ENCODE measurements around the gene IL21R. TPM values are rescaled to one million over a fixed set of nuclear protein-coding genes. Genes with fewer than 3 reads are reported as not detected.

IL21R gene
- total RNA-seq, 5 donors from 2014 or later (not counting 1 experiment from before 2014, with no cell fraction given) = 35.6 to 44.3 (median 38.2) TPM

GRCh38 chr16:27361987-27362386, 40.0 kb upstream of the IL21R start:
- no peaks in the 10 kb centered on the region for H3K27me3 Mint-ChIP-seq
- H3K27ac Mint-ChIP-seq = peak overlapping the region; percentile 74 to 85
- Histone ChIP-seq H3K4me3 (ENCODE audit: control insufficient read depth in 1 of 2, extremely low read depth in 1 of 2, low read length in 1 of 2) (no peak overlapping the region), H3K9me3 (no peaks in the 10 kb centered on the region), H3K4me1 (ENCODE audit: control insufficient read depth in 1 of 2, extremely low read depth in 1 of 2, insufficient read depth in 2 of 2, low read length in 2 of 2) (peaks cover 3 to 35% of the 10 kb centered on the region in 2 experiments), H3K27ac (ENCODE audit: low read length) (no peak overlapping the region), H3K27me3 (replicated peaks in 1 of 2; ENCODE audit: control insufficient read depth in 2 of 2, extremely low read depth in 1 of 2, insufficient read depth in 2 of 2, low read length in 1 of 2) (no peaks in the 10 kb centered on the region), H3K36me3 (ENCODE audit: control insufficient read depth in 2 of 2, extremely low read depth in 1 of 2, insufficient read depth in 1 of 2, low read length in 1 of 2) (peaks cover 21 to 64% of the 10 kb centered on the region in 2 donors)
- peaks cover 37 to 47% (median 42%) of the 10 kb centered on the region in 3 donors for H3K4me1 Mint-ChIP-seq
- DNase-seq (no peak), ATAC-seq (replicated peaks in 1 of 4) (no peak)
- 100% methylated on average over 1 of the region's 3 CpGs for WGBS (ENCODE audit: insufficient coverage)
- ChIA-PET POLR2A (interaction anchor here in 1 of 2 donors (0.7 kb wide), 1 partner anchor 85 kb away, joined by 5 read pairs; no protein-coding TSS in a partner anchor), CTCF (no interaction called here)
- no peak overlapping the region for H3K4me3 Mint-ChIP-seq
- no peaks in the 10 kb centered on the region for H3K9me3 Mint-ChIP-seq
- peaks cover 49% of the 10 kb centered on the region for H3K36me3 Mint-ChIP-seq

GRCh38 chr16:27362570-27363245, 39.3 kb upstream of the IL21R start:
- Mint-ChIP-seq H3K27ac (peak overlapping the region; percentile 74 to 85), H3K9me3 (no peaks in the 10 kb centered on the region), H3K27me3 (no peaks in the 10 kb centered on the region), H3K4me1 (peaks cover 44 to 50% (median 50%) of the 10 kb centered on the region in 3 donors), H3K36me3 (peaks cover 47% of the 10 kb centered on the region), H3K4me3 (no peak overlapping the region)
- DNase-seq (no peak), ATAC-seq (replicated peaks in 1 of 4) (no peak)
- H3K4me1 ChIP-seq (ENCODE audit: control insufficient read depth in 1 of 2, extremely low read depth in 1 of 2, insufficient read depth in 2 of 2, low read length in 2 of 2) = peaks cover 4 to 42% of the 10 kb centered on the region in 2 experiments
- H3K4me3 ChIP-seq (ENCODE audit: control insufficient read depth in 1 of 2, extremely low read depth in 1 of 2, low read length in 1 of 2) = no peak overlapping the region
- ChIA-PET CTCF (no interaction called here), POLR2A (no interaction called here)
- H3K36me3 ChIP-seq (ENCODE audit: control insufficient read depth in 2 of 2, extremely low read depth in 1 of 2, insufficient read depth in 1 of 2, low read length in 1 of 2) = peaks cover 19 to 61% of the 10 kb centered on the region in 2 donors
- WGBS (ENCODE audit: insufficient coverage) = 91% methylated on average over 16 of the region's 16 CpGs
- H3K27ac ChIP-seq (ENCODE audit: low read length) = no peak overlapping the region
- H3K9me3 ChIP-seq = no peaks in the 10 kb centered on the region
- H3K27me3 ChIP-seq (replicated peaks in 1 of 2; ENCODE audit: control insufficient read depth in 2 of 2, extremely low read depth in 1 of 2, insufficient read depth in 2 of 2, low read length in 1 of 2) = no peaks in the 10 kb centered on the region

- POLR2A ChIA-PET = no interaction called here
- H3K36me3 Mint-ChIP-seq = peaks cover 44% of the 10 kb centered on the region
- H3K27me3 Mint-ChIP-seq = no peaks in the 10 kb centered on the region
- no peaks in the 10 kb centered on the region for H3K9me3 ChIP-seq
- H3K4me3 ChIP-seq (ENCODE audit: control insufficient read depth in 1 of 2, extremely low read depth in 1 of 2, low read length in 1 of 2) = no peak overlapping the region
- H3K9me3 Mint-ChIP-seq = no peaks in the 10 kb centered on the region
- no peak for DNase-seq
- H3K4me1 Mint-ChIP-seq = peaks cover 49 to 55% (median 52%) of the 10 kb centered on the region in 3 donors
- WGBS (ENCODE audit: insufficient coverage) = 100% methylated on average over 3 of the region's 5 CpGs
- H3K27me3 ChIP-seq (replicated peaks in 1 of 2; ENCODE audit: control insufficient read depth in 2 of 2, extremely low read depth in 1 of 2, insufficient read depth in 2 of 2, low read length in 1 of 2) = no peaks in the 10 kb centered on the region
- no peak for ATAC-seq (replicated peaks in 1 of 4)
- H3K4me1 ChIP-seq (ENCODE audit: control insufficient read depth in 1 of 2, extremely low read depth in 1 of 2, insufficient read depth in 2 of 2, low read length in 2 of 2) = peaks cover 8 to 48% of the 10 kb centered on the region in 2 experiments
- no peak overlapping the region for H3K27ac ChIP-seq (ENCODE audit: low read length)
- no peak overlapping the region for H3K4me3 Mint-ChIP-seq
- H3K27ac Mint-ChIP-seq = peak overlapping the region; percentile 48 to 63
- CTCF ChIA-PET = no interaction called here
- H3K36me3 ChIP-seq (ENCODE audit: control insufficient read depth in 2 of 2, extremely low read depth in 1 of 2, insufficient read depth in 1 of 2, low read length in 1 of 2) = peaks cover 19 to 58% of the 10 kb centered on the region in 2 donors
Observed at GRCh38 chr16:27363246-27363632, 38.7 kb upstream of the IL21R start.

GRCh38 chr16:27363797-27364196, 38.2 kb upstream of the IL21R start:
- peaks cover 38% of the 10 kb centered on the region for H3K36me3 Mint-ChIP-seq

GRCh38 chr16:27364493-27365141, 37.4 kb upstream of the IL21R start:
- H3K27ac ChIP-seq (ENCODE audit: low read length) = no peak overlapping the region
- no peaks in the 10 kb centered on the region for H3K9me3 ChIP-seq
- H3K4me3 Mint-ChIP-seq = no peak overlapping the region
- ChIA-PET CTCF (interaction anchor here (0.6 kb wide), 3 partner anchors 15 to 75 kb away, joined by 3 to 4 read pairs (median 3); no protein-coding TSS in a partner anchor), POLR2A (no interaction called here)
- no peaks in the 10 kb centered on the region for H3K27me3 ChIP-seq (replicated peaks in 1 of 2; ENCODE audit: control insufficient read depth in 2 of 2, extremely low read depth in 1 of 2, insufficient read depth in 2 of 2, low read length in 1 of 2)
- H3K4me1 ChIP-seq (ENCODE audit: control insufficient read depth in 1 of 2, extremely low read depth in 1 of 2, insufficient read depth in 2 of 2, low read length in 2 of 2) = peaks cover 16 to 57% of the 10 kb centered on the region in 2 experiments
- peaks cover 15 to 44% of the 10 kb centered on the region in 2 donors for H3K36me3 ChIP-seq (ENCODE audit: control insufficient read depth in 2 of 2, extremely low read depth in 1 of 2, insufficient read depth in 1 of 2, low read length in 1 of 2)
- H3K36me3 Mint-ChIP-seq = peaks cover 30% of the 10 kb centered on the region
- peaks cover 0 to 2% (median 0%) of the 10 kb centered on the region in 3 donors for H3K9me3 Mint-ChIP-seq
- H3K4me3 ChIP-seq (ENCODE audit: control insufficient read depth in 1 of 2, extremely low read depth in 1 of 2, low read length in 1 of 2) = no peak overlapping the region
- no peaks in the 10 kb centered on the region for H3K27me3 Mint-ChIP-seq
- 97% methylated on average over 4 of the region's 6 CpGs for WGBS (ENCODE audit: insufficient coverage)
- no peak for DNase-seq
- peak overlapping the region; percentile 81 to 85 for H3K27ac Mint-ChIP-seq
- no peak for ATAC-seq (replicated peaks in 1 of 4)
- H3K4me1 Mint-ChIP-seq = peaks cover 56 to 67% (median 59%) of the 10 kb centered on the region in 3 donors

More at GRCh38 chr16:27363797-27364196, 38.2 kb upstream of the IL21R start:
- ATAC-seq (replicated peaks in 1 of 4) (no peak), DNase-seq (no peak)
- peaks cover 17 to 53% of the 10 kb centered on the region in 2 donors for H3K36me3 ChIP-seq (ENCODE audit: control insufficient read depth in 2 of 2, extremely low read depth in 1 of 2, insufficient read depth in 1 of 2, low read length in 1 of 2)
- no peaks in the 10 kb centered on the region for H3K27me3 ChIP-seq (replicated peaks in 1 of 2; ENCODE audit: control insufficient read depth in 2 of 2, extremely low read depth in 1 of 2, insufficient read depth in 2 of 2, low read length in 1 of 2)
- Mint-ChIP-seq H3K27me3 (no peaks in the 10 kb centered on the region), H3K4me3 (no peak overlapping the region), H3K4me1 (peaks cover 53 to 59% (median 57%) of the 10 kb centered on the region in 3 donors), H3K27ac (peak overlapping the region; percentile 81 to 85), H3K9me3 (no peaks in the 10 kb centered on the region)
- peaks cover 11 to 53% of the 10 kb centered on the region in 2 experiments for H3K4me1 ChIP-seq (ENCODE audit: control insufficient read depth in 1 of 2, extremely low read depth in 1 of 2, insufficient read depth in 2 of 2, low read length in 2 of 2)
- H3K4me3 ChIP-seq (ENCODE audit: control insufficient read depth in 1 of 2, extremely low read depth in 1 of 2, low read length in 1 of 2) = no peak overlapping the region
- POLR2A ChIA-PET = no interaction called here
- H3K27ac ChIP-seq (ENCODE audit: low read length) = no peak overlapping the region
- 90% methylated on average over 9 of the region's 9 CpGs for WGBS (ENCODE audit: insufficient coverage)
- CTCF ChIA-PET = no interaction called here
- H3K9me3 ChIP-seq = no peaks in the 10 kb centered on the region
